ENCODE data around the gene KCNMB4.
"Not testable (repeated sequence)": the region's sequence is repeated elsewhere in the genome, so short reads cannot be mapped to it uniquely, and the experiment has no call there.

Gene KCNMB4

DNA sequence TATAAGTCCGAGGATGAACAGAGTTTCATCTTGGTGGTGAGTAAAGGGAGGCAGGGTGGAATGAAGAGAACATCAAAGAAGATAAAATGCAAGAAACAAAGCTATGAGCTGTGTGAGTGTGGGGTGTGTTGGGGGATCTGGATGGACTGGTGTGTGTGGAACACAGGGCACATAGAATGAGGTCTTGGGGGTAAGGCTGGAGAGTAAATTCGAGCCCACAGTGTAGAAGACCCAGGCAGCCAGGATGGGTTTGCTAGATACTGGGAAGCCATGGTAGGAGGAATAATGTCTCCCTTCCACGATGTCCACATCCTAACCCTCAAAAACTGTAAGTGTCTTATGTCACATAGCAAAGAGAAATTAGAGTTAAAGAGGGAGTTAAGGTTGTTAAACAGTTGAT, 6.8 kb downstream of the KCNMB4 start:
- DNase-seq (ENCODE audit: low read depth, low spot score): no peak

DNA sequence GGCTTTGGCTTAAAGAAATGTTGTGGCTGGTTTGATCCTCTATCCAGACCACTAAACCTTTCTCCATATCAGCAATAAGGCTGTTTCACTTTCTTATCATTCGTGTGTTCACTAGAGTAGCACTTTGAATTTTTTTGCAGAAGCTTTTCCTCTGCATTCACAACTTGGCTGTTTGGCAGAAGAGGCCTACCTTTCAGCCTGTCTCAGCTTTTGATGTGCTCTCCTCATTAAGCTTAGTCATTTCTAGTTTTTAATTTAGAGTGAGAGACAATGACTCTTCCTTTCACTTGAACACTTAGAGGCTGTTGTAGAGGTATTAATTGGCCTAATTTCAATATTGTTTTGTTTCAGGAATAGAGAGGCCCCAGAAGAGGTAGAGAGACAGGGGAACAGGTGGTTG, 13.8 kb downstream of the KCNMB4 start:
- no peak for DNase-seq (ENCODE audit: low read depth, low spot score)

DNA sequence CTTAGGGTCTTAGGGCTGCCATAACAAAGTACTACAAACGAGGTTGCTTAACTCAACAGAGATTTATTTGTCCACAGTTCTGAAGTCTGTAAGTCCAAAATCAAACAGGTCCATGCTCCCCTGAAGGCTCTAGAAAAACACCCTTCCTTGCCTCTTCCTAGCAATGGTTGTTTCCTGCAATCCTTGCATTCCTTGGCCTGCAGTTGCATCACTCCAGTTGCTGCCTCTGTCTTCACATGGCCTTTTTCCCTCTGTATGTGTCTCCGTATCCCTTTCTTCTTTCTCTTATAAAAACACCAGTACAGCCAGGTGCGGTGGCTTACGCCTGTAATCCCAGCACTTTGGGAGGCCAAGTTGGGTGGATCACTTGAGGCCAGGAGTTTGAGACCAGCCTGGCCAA, 17.4 kb downstream of the KCNMB4 start:
- DNase-seq (ENCODE audit: low read depth, low spot score): no peak

DNA sequence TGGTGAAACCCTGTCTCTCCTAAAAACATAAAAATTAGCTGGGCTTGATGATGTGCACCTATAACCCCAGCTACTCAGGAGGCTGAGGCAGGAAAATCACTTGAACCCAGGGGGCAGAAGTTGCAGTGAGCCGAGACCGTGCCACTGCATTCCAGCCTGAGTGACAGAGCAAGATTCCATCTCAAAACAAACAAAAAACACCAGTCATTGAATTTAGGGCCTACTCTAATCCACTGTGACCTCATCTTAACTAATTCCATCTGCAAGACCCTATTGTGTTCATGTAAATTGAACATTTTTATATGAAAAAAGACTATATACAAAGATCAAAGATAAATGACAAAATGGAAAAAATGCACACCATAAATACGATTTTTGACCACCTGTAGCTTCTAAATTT, 17.8 kb downstream of the KCNMB4 start:
- no peak for DNase-seq (ENCODE audit: low read depth, low spot score)

DNA sequence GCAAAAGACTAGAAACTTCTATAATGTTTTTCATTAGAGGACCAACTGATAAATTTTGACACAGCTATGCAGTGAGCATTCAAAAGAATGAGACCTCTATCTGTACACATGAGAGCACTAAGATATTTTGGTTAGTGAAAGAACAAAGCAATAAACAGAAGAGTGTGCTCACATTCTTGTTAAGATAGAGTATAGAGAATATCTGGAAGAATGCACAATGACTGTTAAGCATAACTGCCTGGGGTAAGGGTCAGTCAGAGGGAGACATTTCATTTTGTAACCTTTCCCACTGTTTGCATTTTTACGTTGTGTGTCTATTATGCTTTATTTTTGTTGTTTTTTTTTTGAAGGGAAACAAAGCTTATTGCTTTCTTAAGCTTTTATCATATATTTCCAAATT, 20.7 kb downstream of the KCNMB4 start:
- DNase-seq (ENCODE audit: low read depth, low spot score): no peak

DNA sequence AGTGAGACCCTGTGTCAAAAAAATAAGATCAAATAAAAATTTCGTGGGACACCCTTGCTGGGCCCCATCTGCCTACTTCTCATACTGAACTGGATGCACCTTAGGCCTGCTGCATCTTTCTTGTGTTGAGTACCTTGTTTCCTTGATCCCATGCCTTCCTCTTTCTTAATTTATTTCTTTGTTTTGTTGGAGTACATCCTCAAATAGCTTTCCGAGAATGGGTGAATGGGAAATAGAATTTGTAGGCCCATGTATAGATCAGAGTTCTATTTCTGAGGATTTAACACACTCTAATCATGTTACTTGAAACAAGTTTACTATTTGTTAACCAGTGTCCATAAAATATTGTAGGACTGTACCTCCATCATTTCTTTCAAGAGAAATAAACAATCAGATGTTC, 23.6 kb downstream of the KCNMB4 start:
- no peak for DNase-seq (ENCODE audit: low read depth, low spot score)

DNA sequence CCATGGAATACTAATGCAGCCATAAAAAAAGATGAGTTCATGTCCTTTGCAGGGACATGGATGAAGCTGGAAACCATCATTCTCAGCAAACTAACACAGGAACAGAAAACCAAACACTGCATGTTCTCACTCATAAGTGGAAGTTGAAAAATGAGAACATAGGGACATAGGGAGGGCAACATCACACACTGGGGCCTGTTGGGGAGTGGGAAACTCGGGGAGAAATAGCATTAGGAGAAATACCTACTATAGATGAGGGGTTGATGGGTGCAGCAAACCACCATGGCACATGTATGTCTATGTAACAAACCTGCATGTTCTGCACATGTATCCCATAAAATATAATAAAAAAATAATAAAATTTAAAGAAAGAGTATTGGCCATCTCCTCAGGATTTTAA, 26.5 kb downstream of the KCNMB4 start:
- not testable (repeated sequence) for DNase-seq (ENCODE audit: low read depth, low spot score)

DNA sequence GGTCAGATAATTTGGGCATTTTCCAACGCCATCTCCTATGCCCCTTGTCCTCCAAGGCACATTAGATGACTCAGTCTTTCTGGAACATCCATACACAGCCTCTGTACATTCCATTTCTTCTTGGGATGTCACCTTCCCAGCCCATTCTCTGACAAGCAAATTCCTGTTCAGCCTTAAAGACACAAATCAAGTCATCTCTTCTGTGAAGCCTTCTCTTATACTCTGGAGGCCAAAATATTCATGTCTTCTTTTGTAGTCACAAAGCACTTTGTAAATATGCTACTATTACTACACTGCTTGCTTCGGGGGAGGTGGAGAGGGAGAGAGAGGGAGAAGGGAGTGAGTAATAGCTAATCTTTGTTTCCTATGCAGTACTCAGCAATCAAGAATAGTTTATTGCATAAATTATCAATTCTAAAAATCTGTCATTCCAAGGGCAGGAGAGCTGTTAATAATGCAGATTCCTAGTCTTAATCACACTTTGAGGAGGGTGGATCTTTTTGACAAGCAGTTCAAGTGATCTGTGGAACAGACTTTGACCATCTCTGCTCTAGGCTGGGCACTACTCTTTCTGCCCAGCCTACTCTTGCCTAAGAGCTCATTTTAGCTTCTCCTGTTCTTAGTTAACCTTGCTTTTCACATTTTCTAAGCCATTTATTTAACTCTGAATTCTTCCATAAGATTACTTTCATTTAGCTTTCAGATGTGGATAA, 27.9 kb downstream of the KCNMB4 start:
- no peak for DNase-seq (ENCODE audit: low read depth, low spot score)

DNA sequence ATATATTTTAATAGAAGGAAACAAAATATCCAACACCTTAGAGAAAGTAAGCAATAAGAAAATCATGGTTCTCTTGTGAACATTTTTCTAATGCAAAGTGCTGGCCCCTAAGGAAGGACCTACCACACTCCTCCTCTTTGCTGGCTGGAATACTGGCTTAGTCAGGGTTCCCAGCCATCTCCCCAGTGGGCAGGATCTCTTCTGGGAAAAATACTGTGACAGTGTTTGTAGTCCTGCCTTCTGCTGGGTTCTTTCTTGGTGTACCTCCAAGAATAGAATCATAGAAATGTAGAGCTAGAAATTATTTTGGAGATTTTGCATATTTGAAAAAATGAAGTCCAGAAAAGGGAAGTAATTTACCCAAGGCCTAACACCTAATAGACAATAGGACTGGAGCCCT, 31.9 kb downstream of the KCNMB4 start:
- no peak for DNase-seq (ENCODE audit: low read depth, low spot score)

DNA sequence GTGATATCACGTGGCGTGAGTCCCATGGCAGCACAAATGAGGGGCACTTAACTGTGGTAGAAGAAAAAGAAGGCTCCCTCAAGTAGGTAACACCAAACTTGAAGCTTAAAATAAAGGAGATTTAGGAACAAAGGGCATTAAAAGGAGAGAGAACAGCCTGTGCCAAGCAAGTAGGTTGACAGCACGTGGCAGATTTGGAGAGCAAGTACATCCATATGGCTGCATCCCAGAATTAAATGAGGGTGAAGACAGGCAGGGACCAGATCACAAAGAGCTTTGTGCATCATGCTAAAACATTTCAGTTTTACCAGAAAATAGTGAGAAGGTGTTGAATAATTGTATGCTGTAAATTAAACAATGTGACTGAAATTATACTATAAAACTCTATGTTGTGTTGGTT, 32.8 kb downstream of the KCNMB4 start:
- no peak for DNase-seq (ENCODE audit: low read depth, low spot score)

DNA sequence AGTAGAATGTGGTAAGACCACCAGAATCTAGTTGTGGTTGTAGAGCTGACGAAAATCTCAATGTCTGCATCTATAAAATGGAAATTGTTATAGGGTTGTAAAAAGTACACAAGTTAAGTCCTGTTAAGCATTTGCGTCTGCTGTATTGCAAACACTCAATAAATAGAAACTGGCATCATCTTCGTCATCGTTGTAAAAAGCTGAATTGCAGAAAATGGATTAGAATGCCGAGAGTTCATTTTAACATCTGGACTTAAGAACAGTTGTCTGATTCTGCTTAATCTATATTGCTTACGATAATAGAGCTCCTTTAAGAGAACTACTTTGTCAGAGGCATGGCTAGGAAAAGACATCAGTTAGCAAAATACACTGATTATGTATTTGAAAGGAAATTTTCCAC, 33.2 kb downstream of the KCNMB4 start:
- no peak for DNase-seq (ENCODE audit: low read depth, low spot score)

DNA sequence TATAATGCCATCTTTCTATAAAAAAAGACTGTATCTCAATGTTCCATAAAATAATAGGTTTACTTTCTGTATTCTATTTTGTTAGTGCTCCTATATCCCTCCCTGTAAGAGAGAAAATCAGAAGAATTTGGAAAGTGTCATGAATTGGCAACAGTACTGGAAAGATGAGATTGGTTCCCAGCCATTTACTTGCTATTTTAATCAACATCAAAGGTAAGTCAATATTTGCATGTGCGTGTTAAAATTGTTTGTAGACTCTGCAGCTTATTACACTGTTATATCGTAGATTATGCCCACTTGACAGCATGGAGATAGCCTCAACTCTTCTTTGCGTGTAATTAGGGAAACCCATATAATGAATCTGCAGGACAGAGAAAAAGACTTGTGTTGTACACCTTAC, 34.0 kb downstream of the KCNMB4 start:
- DNase-seq (ENCODE audit: low read depth, low spot score): no peak

DNA sequence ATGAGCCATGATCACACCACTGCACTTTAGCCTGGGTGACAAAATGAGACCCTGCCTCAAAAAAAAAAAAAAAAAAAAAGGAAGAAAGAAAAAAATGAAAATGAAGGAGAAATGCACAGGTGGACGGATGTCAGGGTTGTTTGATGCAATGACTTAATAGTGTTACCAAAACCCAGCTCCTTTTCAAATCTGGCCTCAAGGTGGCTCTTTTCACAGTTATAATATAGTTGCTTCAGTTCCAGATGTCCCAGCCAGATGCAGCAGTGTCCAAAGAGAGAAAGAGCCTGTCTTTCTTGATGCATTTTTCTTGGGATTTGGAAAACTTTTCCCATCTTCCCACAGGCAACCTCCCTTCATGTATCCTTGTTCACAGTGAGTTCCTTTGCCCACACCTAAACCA, 36.5 kb downstream of the KCNMB4 start:
- DNase-seq (ENCODE audit: low read depth, low spot score): no peak

DNA sequence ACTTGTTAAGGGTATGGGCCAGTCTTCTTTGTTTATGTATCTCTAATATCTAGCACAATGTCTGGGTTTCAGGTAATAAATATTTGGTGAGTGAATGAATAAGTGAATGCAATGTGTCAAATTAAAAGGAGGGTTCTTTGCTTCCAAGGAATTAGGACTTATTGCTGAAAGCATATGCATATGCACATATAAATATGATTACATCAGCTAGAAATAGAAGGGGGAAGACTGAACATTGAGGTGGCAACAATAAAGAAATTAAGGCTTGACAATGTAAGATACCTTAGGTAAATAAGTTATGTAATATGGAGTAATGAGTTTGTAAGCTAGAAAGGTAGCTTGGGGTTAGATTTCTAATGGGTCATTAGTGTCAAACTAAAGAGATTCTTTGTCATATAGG, 37.7 kb downstream of the KCNMB4 start:
- DNase-seq (ENCODE audit: low read depth, low spot score): no peak

DNA sequence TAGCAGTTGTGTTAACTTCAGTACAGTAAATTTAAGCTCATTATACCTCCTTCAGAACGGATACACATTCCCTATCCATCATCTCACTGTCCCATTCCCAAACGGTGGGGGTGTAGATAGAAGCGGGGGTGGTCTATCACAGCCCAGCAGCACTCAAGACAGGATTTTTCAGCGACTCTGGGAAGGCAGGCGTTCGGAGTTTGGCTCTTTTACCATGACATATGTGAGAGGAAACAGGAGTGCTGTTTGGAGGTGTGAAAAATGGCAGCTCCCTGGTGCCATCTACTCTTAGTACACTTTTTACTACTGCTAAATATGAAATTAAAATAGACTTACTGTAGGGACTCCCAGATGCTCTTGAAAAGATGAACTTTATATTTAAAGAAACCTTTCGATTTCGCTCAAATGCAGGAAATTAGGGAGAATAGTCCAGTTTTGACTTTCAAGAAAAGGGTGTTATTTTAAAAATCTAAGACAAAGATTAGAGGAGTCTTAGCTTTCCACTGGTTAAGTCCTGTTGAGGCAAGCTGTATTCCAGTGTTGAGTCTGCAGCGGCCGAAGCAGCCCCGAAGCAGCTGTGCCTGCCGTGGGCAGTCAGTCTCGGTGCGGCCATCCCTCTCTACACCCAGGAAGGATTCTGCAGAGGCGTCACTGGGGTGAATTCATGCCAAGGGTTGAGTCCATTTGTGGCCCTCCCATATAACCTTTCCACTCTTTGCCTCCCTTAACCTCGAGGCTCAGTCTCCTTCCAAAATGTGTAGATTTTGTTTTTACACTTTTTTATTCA, 42.1 kb downstream of the KCNMB4 start:
- no peak for DNase-seq (ENCODE audit: low read depth, low spot score)

DNA sequence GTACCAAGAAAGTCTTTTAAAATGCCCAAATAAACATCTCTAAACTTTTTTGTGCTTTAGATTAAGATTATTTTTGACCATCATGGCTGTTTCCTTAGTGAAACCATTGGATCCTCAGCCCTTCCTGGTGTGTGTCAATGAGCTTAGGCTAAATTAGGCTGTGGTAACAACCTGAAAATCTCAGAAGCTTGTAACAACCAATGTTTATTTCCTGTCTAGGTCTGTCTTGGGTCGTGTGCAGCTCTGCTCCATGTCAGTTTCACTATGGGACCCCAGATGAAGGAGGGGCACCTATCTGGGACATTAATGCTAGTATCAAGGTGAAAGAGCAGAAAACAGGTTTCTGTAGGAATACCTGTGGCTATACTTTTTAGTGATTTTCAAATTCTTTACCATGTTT, 49.9 kb downstream of the KCNMB4 start:
- no peak for DNase-seq (ENCODE audit: low read depth, low spot score)

DNA sequence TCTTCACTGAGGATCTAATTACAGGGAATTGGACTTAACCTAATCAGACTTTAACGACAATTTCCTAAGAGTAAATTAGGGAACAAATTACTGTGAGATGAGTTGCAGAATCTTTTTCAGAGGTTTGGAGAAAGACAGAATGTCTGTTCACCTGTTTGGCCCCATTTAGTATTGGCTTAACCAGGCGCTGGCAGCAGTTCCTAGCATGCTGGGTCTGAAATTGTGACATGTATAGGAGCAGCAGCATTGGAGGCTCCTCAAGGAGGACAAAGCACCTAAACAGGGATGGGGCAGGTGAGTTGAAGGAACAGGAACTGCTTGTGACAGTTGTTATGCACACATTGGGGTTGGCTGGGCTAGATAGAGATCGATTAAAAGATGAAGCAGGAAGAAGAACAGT, 51.0 kb downstream of the KCNMB4 start:
- DNase-seq (ENCODE audit: low read depth, low spot score): no peak

DNA sequence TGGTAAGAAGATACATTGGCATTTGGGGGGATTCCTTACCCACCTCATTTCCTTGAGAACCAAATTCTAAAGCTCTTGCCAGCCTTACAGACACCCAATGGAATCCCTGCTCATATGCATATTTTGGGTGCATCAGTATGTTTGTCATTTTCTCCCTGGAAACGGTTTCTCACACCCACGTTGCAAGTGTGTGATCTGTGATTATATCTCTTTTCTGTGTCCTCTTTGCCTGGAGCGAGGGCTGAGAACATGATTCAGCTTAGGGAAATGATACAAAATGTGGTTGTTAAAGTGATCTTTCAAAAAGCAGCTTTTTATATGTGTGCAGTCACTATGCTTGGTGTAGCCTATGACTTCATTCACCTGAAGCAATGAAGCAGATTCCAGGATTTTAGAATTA, 52.0 kb downstream of the KCNMB4 start:
- DNase-seq (ENCODE audit: low read depth, low spot score): no peak

DNA sequence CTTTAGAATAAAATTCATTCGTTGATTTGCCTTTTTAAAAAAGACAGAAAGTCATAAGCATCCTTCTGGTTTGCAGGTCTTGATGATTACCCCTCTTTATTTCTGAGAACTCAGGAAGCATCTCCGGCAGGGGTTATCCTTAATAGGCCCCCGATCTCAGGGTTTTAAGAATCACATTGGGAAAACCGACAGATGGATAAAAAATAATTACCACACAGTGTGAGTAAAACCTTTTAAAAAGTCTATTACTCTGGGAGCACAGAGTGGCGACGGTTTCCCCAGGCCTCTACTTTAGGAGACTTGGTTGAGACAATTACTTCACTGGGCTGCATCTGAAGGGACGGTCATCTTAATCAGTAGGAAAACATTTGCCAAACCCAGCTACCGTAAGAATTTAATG, 56.5 kb downstream of the KCNMB4 start:
- DNase-seq (ENCODE audit: low read depth, low spot score): no peak

DNA sequence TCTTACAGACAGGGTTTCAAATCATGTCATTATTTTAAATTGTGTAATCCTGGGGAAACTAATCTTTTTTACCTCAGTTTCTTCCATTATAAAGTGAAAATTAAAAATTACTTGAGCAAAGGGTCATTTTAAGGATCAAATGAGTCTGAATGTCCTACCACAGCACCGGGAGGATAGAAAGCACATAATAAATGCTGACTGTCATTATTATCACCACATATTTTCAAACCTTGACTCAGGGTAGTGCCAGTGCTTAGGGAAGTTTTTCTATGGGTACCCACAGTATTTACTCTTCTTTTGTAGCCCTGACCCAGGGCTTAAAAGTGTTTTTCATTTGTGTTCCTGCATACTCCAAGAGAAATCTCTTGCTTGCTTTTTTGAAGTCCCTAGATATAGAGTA, 60.5 kb downstream of the KCNMB4 start:
- no peak for DNase-seq (ENCODE audit: low read depth, low spot score)

DNA sequence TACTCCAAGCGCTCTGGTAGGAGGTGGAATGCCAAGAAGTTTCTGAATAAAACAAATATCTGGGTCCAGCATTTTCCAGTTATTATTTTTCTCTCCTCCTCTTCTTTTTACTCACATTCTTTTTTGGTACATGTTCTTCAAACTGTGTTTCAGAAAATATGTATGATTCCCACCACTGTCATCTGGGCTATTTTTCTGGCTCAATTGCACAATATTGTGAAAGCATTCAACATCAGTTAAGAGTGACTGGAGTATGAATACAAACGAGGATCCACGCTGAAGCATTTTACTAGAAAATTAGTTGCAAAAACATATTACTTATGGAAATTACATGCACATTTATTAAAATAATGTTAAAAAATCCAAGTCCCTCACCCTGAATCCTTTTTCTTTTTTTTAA, 61.5 kb downstream of the KCNMB4 start:
- DNase-seq (ENCODE audit: low read depth, low spot score): no peak

DNA sequence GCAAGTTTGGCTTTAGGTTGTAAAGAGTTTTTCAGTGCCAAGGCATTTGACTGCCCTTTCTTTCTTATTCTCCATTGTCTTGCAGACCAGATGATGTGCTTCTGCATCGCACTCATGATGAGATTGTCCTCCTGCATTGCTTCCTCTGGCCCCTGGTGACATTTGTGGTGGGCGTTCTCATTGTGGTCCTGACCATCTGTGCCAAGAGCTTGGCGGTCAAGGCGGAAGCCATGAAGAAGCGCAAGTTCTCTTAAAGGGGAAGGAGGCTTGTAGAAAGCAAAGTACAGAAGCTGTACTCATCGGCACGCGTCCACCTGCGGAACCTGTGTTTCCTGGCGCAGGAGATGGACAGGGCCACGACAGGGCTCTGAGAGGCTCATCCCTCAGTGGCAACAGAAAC, 64.3 kb downstream of the KCNMB4 start:
- DNase-seq (ENCODE audit: low read depth, low spot score): no peak

DNA sequence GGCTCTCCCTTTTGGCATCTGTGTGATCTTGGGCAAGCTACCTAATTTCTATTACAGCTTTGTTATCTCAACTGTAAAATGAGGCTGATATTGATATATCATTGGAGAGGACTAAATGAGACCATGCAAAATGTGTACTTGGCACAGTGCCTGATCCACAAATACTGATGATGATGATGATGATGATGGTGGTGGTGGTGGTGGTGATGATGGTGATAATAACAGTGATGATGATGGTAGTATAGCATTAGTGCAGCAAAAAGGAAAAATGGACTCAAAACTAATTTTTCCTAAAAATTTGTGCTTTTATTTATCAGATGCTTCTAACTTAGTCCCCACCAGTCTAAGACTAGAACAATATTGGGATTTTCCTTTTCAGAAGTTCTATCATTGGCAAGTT, 70.7 kb downstream of the KCNMB4 start:
- no peak for DNase-seq (ENCODE audit: low read depth, low spot score)

All from iPS DF 19.7 (cell line).